Upper lobe of left lung (tissue), 6 donors: Measurements from ENCODE around the gene ULBP1. TPM values are rescaled to one million over a fixed set of nuclear protein-coding genes. Genes with fewer than 3 reads are reported as not detected.
"Not testable (repeated sequence)": the region's sequence is repeated elsewhere in the genome, so short reads cannot be mapped to it uniquely, and the experiment has no call there.

Source experiments
- ATAC-seq, 2 donors: fragments of 200-7000 bp; cut with Tn5 transposase; one replicate each; pipeline ENCODE4 v1.9.1; 2022; ENCODE audit warnings: mild to moderate bottlenecking in 2 of 2, moderate library complexity in 2 of 2; ENCODE audit not compliant: low FRiP score in 2 of 2
- DNase-seq, 2 donors: peaks; one replicate each; pipeline ENCODE4 v3.0.0-alpha.2; 2019 to 2020
- H3K27ac ChIP-seq, 4 donors: fragments of 200-600 bp; sonication (generic); one replicate each; pipeline ENCODE4 v1.5.1; 2016 to 2019
- H3K27me3 ChIP-seq, 4 donors: fragments of 200-600 bp; sonication (generic); one replicate each; pipeline ENCODE4 v1.5.1; 2017 to 2019
- H3K36me3 ChIP-seq, 4 donors: fragments of 200-600 bp; sonication (generic); one replicate each; pipeline ENCODE4 v1.5.1; 2016 to 2019
- H3K4me1 ChIP-seq, 4 donors: fragments of 200-600 bp; sonication (generic); one replicate each; pipeline ENCODE4 v1.5.1; 2018 to 2019
- H3K4me3 ChIP-seq, 4 donors: fragments of 200-600 bp; sonication (generic); one replicate each; pipeline ENCODE4 v1.5.1; 2017 to 2019; ENCODE audit warnings: mild to moderate bottlenecking in 2 of 4, moderate library complexity in 1 of 4
- H3K9me3 ChIP-seq, 4 donors: fragments of 200-600 bp; sonication (generic); one replicate each; pipeline ENCODE4 v1.5.1; 2018 to 2019
- CTCF ChIP-seq, 6 experiments: fragments of 450-650 bp in 4 of 6; fragments of 200-600 bp in 2 of 6; sonication (generic) in 2 of 6; IDR thresholded peaks; one replicate each; pipeline ENCODE4 v1.5.1; 2016 to 2019; ENCODE audit warnings: antibody characterized with exemption in 6 of 6
- EP300 ChIP-seq, 4 donors: sonication (generic); formaldehyde crosslinking; IDR thresholded peaks; one replicate each; pipeline ENCODE4 v1.5.1; 2017; ENCODE audit warnings: antibody characterized with exemption in 4 of 4, control low read depth in 2 of 4
- POLR2A ChIP-seq, 4 donors: fragments of 450-650 bp; IDR thresholded peaks; one replicate each; pipeline ENCODE4 v1.5.1; 2016 to 2017; ENCODE audit warnings: antibody characterized with exemption in 4 of 4, mild to moderate bottlenecking in 2 of 4
- POLR2AphosphoS5 ChIP-seq, 2 donors: sonication (generic); formaldehyde crosslinking; IDR thresholded peaks; one replicate each; pipeline ENCODE4 v1.5.1; 2017; ENCODE audit warnings: antibody characterized with exemption in 2 of 2
- WGBS, 2 donors: methylation state at CpG; one replicate each; pipeline ENCODE4 v1.1.5; 2017 to 2018; 5-methylcytosine and 5-hydroxymethylcytosine counted together
- total RNA-seq, 6 donors: library from RNA; depleted of rRNA in 4 of 6; stranded (reverse); fragments of >200 nt in 4 of 6; gene quantifications; one replicate each; pipeline versions ENCODE4 v1.1.0 to v1.2.1, GENCODE V29; 2016 to 2021
- donor health status: DM: no; HTN: no; CAD: no; lungs with moderate emphysema.
- donor health status: DM: no; HTN: yes; CAD: no; lungs with severe emphysema.

ULBP1 gene
- total RNA-seq, 6 donors from 2014 or later, result under 0.01 to 1.6 (median 0.80) TPM

- peaks cover 0 to 13% (median 6%) of the 10 kb centered on the region in 4 donors for H3K27me3 ChIP-seq
- H3K27ac ChIP-seq, result no peak overlapping the region
- no peak overlapping the region for H3K4me3 ChIP-seq
- WGBS, 2 donors, result 83 to 92% methylated on average over 2 of the region's 2 CpGs
- ATAC-seq (no peak), DNase-seq (no peak)
- no peaks in the 10 kb centered on the region for H3K36me3 ChIP-seq
- TF ChIP-seq CTCF (IDR thresholded peaks at IDR 0.05) (no peak), EP300 (IDR thresholded peaks at IDR 0.05) (no peak), POLR2AphosphoS5 (IDR thresholded peaks at IDR 0.05) (no peak), POLR2A (IDR thresholded peaks at IDR 0.05) (no peak)
- H3K4me1 ChIP-seq, result peaks cover 9 to 10% (median 9%) of the 10 kb centered on the region in 4 donors
- no peaks in the 10 kb centered on the region for H3K9me3 ChIP-seq
Measured at GRCh38 chr6:149969635-149970034, 5.9 kb downstream of the ULBP1 start.

DNA sequence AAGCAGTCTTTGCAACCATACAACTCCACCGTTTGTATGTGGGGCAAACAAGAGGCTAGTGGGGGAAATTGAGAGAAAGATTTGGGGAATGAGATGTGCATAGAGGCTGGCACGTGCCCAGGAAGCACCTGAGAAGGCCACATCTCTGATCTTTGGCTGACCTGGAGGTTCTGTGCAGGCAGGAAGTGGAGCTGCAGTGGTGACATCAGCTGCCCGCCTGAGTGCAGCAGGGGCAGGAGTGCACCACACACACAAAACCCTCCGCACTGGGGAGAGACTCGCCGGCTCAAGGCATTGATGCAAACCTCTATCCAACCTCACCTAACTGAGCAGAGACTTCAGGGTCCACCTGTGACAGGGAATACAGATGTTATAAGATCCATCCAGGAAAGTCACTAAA is 10.7 kb downstream of the ULBP1 start:
- DNase-seq, ATAC-seq, H3K27me3 ChIP-seq, H3K9me3 ChIP-seq, H3K36me3 ChIP-seq, H3K4me1 ChIP-seq, H3K27ac ChIP-seq, H3K4me3 ChIP-seq: not testable (repeated sequence)
- WGBS, 2 donors, result 47 to 70% methylated on average over 2 to 6 of the region's 6 CpGs

DNA sequence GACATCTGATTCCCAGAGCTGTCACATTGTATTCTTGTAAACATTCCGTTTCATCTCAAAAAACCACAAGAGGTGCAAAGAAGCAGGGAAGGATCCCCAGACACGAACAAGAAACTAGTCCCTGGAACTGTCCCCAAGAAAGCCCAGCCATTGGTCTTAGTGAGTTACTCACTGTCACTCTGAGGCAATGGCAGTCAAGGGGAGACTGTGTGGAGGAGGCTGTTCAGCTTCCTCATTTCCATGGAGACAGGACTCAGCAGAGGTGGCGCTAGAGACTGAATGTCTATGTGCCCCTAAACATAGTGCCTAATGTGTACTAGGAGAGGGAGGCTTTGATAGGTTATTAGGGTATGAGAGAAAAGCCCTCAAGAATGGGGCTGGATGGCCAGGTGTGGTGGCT is 11.1 kb downstream of the ULBP1 start:
- no peaks in the 10 kb centered on the region for H3K9me3 ChIP-seq
- WGBS, 2 donors, result 58 to 59% methylated on average over 3 of the region's 3 CpGs
- ATAC-seq, result no peak

DNA sequence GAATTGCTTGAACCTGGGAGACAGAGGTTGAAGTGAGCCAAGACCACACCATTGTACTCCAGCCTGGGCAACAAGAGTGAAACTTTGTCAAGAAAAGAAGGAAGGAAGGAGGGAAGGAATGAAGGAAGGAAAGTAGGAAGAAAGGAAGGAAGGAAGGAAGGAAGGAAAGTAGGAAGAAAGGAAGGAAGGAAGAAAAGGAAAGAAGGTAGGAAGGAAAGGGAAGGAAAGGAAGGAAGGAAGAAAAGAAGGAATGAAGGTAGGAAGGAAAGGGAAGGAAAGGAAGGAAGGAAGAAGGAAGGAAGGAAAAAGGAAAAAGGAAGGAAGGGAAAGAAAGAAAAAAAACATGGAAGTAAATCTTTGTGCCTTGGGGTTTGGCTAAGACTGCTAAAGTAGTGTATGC is 11.7 kb downstream of the ULBP1 start:
- Histone ChIP-seq H3K27me3 (no peaks in the 10 kb centered on the region), H3K4me3 (no peak overlapping the region), H3K36me3 (no peaks in the 10 kb centered on the region), H3K4me1 (no peaks in the 10 kb centered on the region), H3K27ac (no peak overlapping the region), H3K9me3 (no peaks in the 10 kb centered on the region)
- ATAC-seq (no peak), DNase-seq (no peak)
- no peak for TF ChIP-seq CTCF (IDR thresholded peaks at IDR 0.05)
- TF ChIP-seq POLR2A (IDR thresholded peaks at IDR 0.05), result no peak
- no peak for TF ChIP-seq POLR2AphosphoS5 (IDR thresholded peaks at IDR 0.05)
- TF ChIP-seq EP300 (IDR thresholded peaks at IDR 0.05), result no peak

More for the DNA sequence above, 11.1 kb downstream of the ULBP1 start:
- H3K27ac ChIP-seq, result no peak overlapping the region
- no peak for DNase-seq
- no peak overlapping the region for H3K4me3 ChIP-seq
- no peaks in the 10 kb centered on the region for H3K4me1 ChIP-seq
- no peaks in the 10 kb centered on the region for H3K27me3 ChIP-seq
- TF ChIP-seq CTCF (IDR thresholded peaks at IDR 0.05) (no peak), EP300 (IDR thresholded peaks at IDR 0.05) (no peak), POLR2AphosphoS5 (IDR thresholded peaks at IDR 0.05) (no peak), POLR2A (IDR thresholded peaks at IDR 0.05) (no peak)
- no peaks in the 10 kb centered on the region for H3K36me3 ChIP-seq

GRCh38 chr6:149977221-149977620 is 13.5 kb downstream of the ULBP1 start:
- Histone ChIP-seq H3K9me3 (no peaks in the 10 kb centered on the region), H3K36me3 (no peaks in the 10 kb centered on the region), H3K27ac (no peak overlapping the region), H3K4me3 (no peak overlapping the region), H3K4me1 (no peaks in the 10 kb centered on the region), H3K27me3 (peaks cover 0 to 4% (median under 1%) of the 10 kb centered on the region in 4 donors)
- TF ChIP-seq POLR2AphosphoS5 (IDR thresholded peaks at IDR 0.05), result no peak
- TF ChIP-seq EP300 (IDR thresholded peaks at IDR 0.05), result no peak
- no peak for TF ChIP-seq CTCF (IDR thresholded peaks at IDR 0.05)
- no peak for TF ChIP-seq POLR2A (IDR thresholded peaks at IDR 0.05)
- ATAC-seq, result no peak
- no peak for DNase-seq
- 63 to 91% methylated on average over 4 of the region's 4 CpGs for WGBS, 2 donors
